GM18951 (cell line): Measurements from ENCODE around the gene ASB13.

Experiments
- POLR2A ChIP-seq: IDR thresholded peaks from 4 replicates; pipeline ENCODE4 v1.6.1; 2011; ENCODE audit warnings: mild to moderate bottlenecking; ENCODE audit not compliant: insufficient read length, insufficient read depth; ENCODE audit errors: extremely low read depth
- in situ Hi-C: fragments of 300-500 bp; cut with MboI; formaldehyde crosslinking; loops from one replicate; pipeline ENCODE4 v1.12.0; 2022; ENCODE audit warnings: low sequenced_read_pairs, mixed read lengths, inconsistent platforms; ENCODE audit not compliant: unreplicated experiment

The ASB13 gene

GRCh38 chr10:5620966-5621365, 45.4 kb downstream of the ASB13 start:
- in situ Hi-C loops: loop anchor here (5.0 to 25.0 kb wide), 2 partner anchors 179 to 784 kb away; partner anchors contain the start of gene AKR1E2
- TF ChIP-seq POLR2A: no peak

- in situ Hi-C loops: loop anchor here (5.0 to 25.0 kb wide), 2 partner anchors 178 to 783 kb away; partner anchors contain the start of gene AKR1E2
- no peak for TF ChIP-seq POLR2A
These were observed 46.1 kb downstream of the ASB13 start for GRCh38 chr10:5620223-5620721.

GRCh38 chr10:5619362-5620211, 46.8 kb downstream of the ASB13 start:
- in situ Hi-C loops: loop anchor here (5.0 to 25.0 kb wide), 2 partner anchors 177 to 782 kb away; partner anchors contain the start of gene AKR1E2
- TF ChIP-seq POLR2A: no peak

GRCh38 chr10:5618829-5619228, 47.6 kb downstream of the ASB13 start:
- in situ Hi-C loops: loop anchor here (25.0 kb wide), 1 partner anchor 782 kb away; the partner anchor contains the start of gene AKR1E2
- TF ChIP-seq POLR2A: no peak

- in situ Hi-C loops: loop anchor here (25.0 kb wide), 1 partner anchor 781 kb away; the partner anchor contains the start of gene AKR1E2
- no peak for TF ChIP-seq POLR2A
These were observed 48.4 kb downstream of the ASB13 start for GRCh38 chr10:5618042-5618441.

GRCh38 chr10:5617521-5617920, 48.9 kb downstream of the ASB13 start:
- TF ChIP-seq POLR2A: no peak
- in situ Hi-C loops: loop anchor here (25.0 kb wide), 1 partner anchor 780 kb away; the partner anchor contains the start of gene AKR1E2

GRCh38 chr10:5616836-5617235, 49.6 kb downstream of the ASB13 start:
- in situ Hi-C loops: loop anchor here (25.0 kb wide), 1 partner anchor 780 kb away; the partner anchor contains the start of gene AKR1E2

GRCh38 chr10:5616046-5616445, 50.3 kb downstream of the ASB13 start:
- TF ChIP-seq POLR2A: no peak
- in situ Hi-C loops: loop anchor here (25.0 kb wide), 1 partner anchor 779 kb away; the partner anchor contains the start of gene AKR1E2

More at GRCh38 chr10:5616836-5617235, 49.6 kb downstream of the ASB13 start:
- TF ChIP-seq POLR2A: no peak

- in situ Hi-C loops: loop anchor here (25.0 kb wide), 1 partner anchor 778 kb away; the partner anchor contains the start of gene AKR1E2
- TF ChIP-seq POLR2A: no peak
These were observed 51.1 kb downstream of the ASB13 start for GRCh38 chr10:5615316-5615715.

GRCh38 chr10:5614155-5614721, 52.2 kb downstream of the ASB13 start:
- in situ Hi-C loops: loop anchor here (25.0 kb wide), 1 partner anchor 777 kb away; the partner anchor contains the start of gene AKR1E2
- TF ChIP-seq POLR2A: no peak

GRCh38 chr10:5613481-5614154, 52.8 kb downstream of the ASB13 start:
- in situ Hi-C loops: loop anchor here (25.0 kb wide), 1 partner anchor 776 kb away; the partner anchor contains the start of gene AKR1E2
- TF ChIP-seq POLR2A: no peak

GRCh38 chr10:5611899-5612680, 54.3 kb downstream of the ASB13 start:
- TF ChIP-seq POLR2A: no peak
- in situ Hi-C loops: loop anchor here (25.0 kb wide), 1 partner anchor 775 kb away; the partner anchor contains the start of gene AKR1E2
